Smooth muscle cell (in vitro differentiated cells): ENCODE results near the gene SCGB1C2. TPM values are rescaled to one million over a fixed set of nuclear protein-coding genes. Genes with fewer than 3 reads are reported as not detected.

Source experiments
- DNase-seq: peaks from one replicate; lab custom pipeline; 2025; ENCODE audit not compliant: unreplicated experiment; lab: John Stamatoyannopoulos, UW
- H2AFZ ChIP-seq: fragments of 200-600 bp; sonication (generic); 2 replicates; pipeline ENCODE4 v1.6.0; 2016; ENCODE audit warnings: antibody characterized with exemption, low read depth, mild to moderate bottlenecking
- H3F3A ChIP-seq: fragments of 200-600 bp; sonication (generic); 2 replicates; pipeline ENCODE4 v1.6.0; 2017; ENCODE audit warnings: antibody characterized with exemption, low read depth
- H3K27ac ChIP-seq: fragments of 200-600 bp; sonication (generic); 2 replicates; pipeline ENCODE4 v1.5.1; 2016; ENCODE audit warnings: low read depth, mild to moderate bottlenecking
- H3K27me3 ChIP-seq: fragments of 200-600 bp; sonication (generic); 2 replicates; pipeline ENCODE4 v1.6.1; 2016; ENCODE audit warnings: low read depth, mild to moderate bottlenecking
- H3K36me3 ChIP-seq: fragments of 200-600 bp; sonication (generic); 2 replicates; pipeline ENCODE4 v1.5.1; 2016; ENCODE audit warnings: low read depth
- H3K4me1 ChIP-seq: fragments of 200-600 bp; sonication (generic); 2 replicates; pipeline ENCODE4 v1.5.1; 2016; ENCODE audit warnings: low read depth
- H3K4me2 ChIP-seq: fragments of 200-600 bp; sonication (generic); 2 replicates; pipeline ENCODE4 v1.6.0; 2016; ENCODE audit warnings: mild to moderate bottlenecking
- H3K4me3 ChIP-seq: fragments of 200-600 bp; sonication (generic); 2 replicates; pipeline ENCODE4 v1.5.1; 2016; ENCODE audit warnings: mild to moderate bottlenecking
- H3K79me2 ChIP-seq: fragments of 200-600 bp; sonication (generic); 2 replicates; pipeline ENCODE4 v1.6.0; 2016; ENCODE audit warnings: low read depth, mild to moderate bottlenecking
- H3K9ac ChIP-seq: fragments of 200-600 bp; sonication (generic); 2 replicates; pipeline ENCODE4 v1.6.0; 2016; ENCODE audit warnings: low read depth
- H3K9me3 ChIP-seq: fragments of 200-600 bp; sonication (generic); replicated peaks from 2 replicates; pipeline ENCODE4 v1.5.1; 2016; ENCODE audit warnings: low read depth
- H4K20me1 ChIP-seq: fragments of 200-600 bp; sonication (generic); 2 replicates; pipeline ENCODE4 v1.6.0; 2016; ENCODE audit warnings: low read depth
- WGBS: methylation state at CpG from one replicate; pipeline ENCODE4 v1.1.7; 2016; ENCODE audit warnings: low lambda C conversion rate; 5-methylcytosine and 5-hydroxymethylcytosine counted together
- polyA plus RNA-seq: library from polyadenylated mRNA; unstranded; fragments of >200 nt; fragmentation: Nextera tagmentation; extraction: Ambion mirVana; gene quantifications from 2 replicates; pipeline ENCODE4 v1.2.1, GENCODE V29; 2016
- total RNA-seq: library from RNA; depleted of rRNA; stranded (reverse); fragments of >200 nt; gene quantifications from 2 replicates; pipeline ENCODE4 v1.2.3, GENCODE V29; 2014
- TF ChIP-seq, protein P1 (sequence below): fragments of 200-600 bp; sonication (generic); IDR thresholded peaks from 2 replicates; pipeline ENCODE4 v1.5.1; 2017; ENCODE audit warnings: borderline replicate concordance, mild to moderate bottlenecking, antibody characterized with exemption; ENCODE audit not compliant: insufficient read depth, poor library complexity, severe bottlenecking

The SCGB1C2 gene
- total and polyA plus RNA-seq, 2 experiments from 2014 or later = not detected

DNA sequence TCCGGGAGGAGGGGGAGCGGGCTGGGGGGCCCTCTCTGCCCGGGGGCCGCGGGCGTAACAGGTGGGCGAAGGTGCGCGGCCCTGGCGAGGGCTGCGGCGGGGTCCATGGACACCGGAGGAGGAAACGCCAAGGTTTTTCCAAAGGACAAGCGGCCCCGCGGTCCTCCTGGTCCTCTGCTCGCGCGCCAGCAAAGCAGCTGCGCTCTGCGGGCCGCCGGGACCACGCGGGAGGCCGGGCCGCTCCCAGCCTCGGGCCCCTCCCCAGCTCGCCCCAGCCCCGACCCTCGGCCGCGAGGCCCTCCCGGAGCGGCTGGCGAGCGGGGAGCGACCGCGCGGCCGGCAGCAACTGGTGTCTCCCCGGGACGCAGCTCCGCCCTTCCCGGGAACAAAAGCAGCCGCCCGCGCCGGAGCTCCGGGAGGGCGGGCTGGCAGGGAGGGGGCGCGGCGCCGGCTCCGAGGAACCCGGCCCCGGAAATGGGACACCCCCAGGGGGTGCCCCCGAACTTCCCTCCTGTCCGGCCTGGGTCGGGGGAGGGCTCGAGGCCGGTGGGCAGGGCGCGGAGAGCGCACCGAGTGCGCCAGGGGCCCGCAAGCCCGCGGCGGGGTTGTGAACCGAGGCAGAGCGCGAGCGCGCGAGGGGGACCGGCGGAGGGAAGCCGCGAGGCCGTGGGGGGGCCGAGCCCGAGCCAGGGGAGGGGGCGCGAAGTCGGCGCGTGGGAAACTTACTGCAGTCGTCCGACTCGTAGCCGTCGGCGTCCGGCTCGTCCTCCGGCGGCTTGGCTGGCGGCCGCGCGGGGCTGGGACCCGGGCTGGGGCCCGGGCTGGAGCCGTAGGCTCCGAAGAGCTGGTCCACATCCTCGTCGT, 43.2 kb downstream of the SCGB1C2 start:
- Histone ChIP-seq H3K4me2 (peak overlapping the region; percentile 86), H4K20me1 (no peaks in the 10 kb centered on the region), H3F3A (no peaks in the 10 kb centered on the region), H3K9ac (no peak overlapping the region), H3K4me1 (peaks cover 3% of the 10 kb centered on the region), H2AFZ (peak overlapping the region; percentile 43), H3K36me3 (no peaks in the 10 kb centered on the region), H3K4me3 (peak overlapping the region; percentile 49), H3K27ac (no peak overlapping the region), H3K79me2 (no peaks in the 10 kb centered on the region), H3K27me3 (peaks cover 69% of the 10 kb centered on the region), H3K9me3 (no peaks in the 10 kb centered on the region)
- no peak for DNase-seq
- WGBS = 0% methylated on average over 21 of the region's 112 CpGs
- TF ChIP-seq, protein P1, sequence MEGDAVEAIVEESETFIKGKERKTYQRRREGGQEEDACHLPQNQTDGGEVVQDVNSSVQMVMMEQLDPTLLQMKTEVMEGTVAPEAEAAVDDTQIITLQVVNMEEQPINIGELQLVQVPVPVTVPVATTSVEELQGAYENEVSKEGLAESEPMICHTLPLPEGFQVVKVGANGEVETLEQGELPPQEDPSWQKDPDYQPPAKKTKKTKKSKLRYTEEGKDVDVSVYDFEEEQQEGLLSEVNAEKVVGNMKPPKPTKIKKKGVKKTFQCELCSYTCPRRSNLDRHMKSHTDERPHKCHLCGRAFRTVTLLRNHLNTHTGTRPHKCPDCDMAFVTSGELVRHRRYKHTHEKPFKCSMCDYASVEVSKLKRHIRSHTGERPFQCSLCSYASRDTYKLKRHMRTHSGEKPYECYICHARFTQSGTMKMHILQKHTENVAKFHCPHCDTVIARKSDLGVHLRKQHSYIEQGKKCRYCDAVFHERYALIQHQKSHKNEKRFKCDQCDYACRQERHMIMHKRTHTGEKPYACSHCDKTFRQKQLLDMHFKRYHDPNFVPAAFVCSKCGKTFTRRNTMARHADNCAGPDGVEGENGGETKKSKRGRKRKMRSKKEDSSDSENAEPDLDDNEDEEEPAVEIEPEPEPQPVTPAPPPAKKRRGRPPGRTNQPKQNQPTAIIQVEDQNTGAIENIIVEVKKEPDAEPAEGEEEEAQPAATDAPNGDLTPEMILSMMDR = no peak

DNA sequence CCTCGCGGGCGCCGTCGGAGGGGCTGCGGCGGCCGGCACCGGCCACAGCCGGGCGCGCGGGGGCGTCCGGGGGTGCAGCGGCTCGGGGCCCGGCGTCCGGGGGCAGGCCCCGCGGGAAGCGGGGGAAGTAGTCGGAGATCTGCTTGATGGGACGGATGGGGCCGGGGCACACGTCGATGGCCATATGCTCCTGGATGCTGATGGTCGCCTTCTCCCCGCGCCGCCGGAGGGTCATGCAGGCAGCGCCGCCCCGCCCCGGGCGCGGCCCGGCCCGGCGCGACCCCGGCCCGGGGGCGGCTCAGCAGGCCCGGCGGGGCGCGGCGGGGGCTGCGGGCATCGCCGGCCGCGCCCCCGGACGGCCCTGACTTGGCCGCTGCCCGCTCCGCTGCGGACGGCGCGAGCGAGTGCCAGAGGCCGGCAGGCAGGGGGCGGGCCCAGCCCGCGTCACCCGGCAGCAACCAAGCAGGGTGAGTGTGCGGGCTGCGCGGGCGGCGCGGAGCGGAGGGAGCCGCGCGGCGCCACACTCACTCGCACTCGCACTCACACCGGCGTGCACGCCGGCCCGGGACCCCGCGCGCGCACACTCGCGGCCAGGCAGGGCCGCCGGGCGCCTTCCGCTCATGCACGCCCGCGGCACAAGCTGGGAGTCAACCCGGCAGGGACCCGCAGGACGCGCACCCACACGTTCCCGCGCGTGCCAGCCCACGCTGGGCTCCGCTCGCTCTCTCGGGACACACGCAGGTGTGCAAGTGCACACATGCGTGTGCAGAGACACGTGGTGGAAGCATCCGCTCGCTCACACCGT, 44.1 kb downstream of the SCGB1C2 start, which contains the start of gene DOC2B:
Gene DOC2B (minus strand): TSS at position 406 of the 805 bp plus-strand sequence. CDS start 171 bp downstream, at position 235.
- Histone ChIP-seq H3F3A (no peaks in the 10 kb centered on the region), H4K20me1 (no peaks in the 10 kb centered on the region), H3K4me3 (peak within 1 kb of the TSS; percentile 49), H3K4me1 (peaks cover 3% of the 10 kb centered on the region), H2AFZ (peak within 1 kb of the TSS; percentile 43), H3K4me2 (peak within 1 kb of the TSS; percentile 86), H3K9me3 (no peaks in the 10 kb centered on the region), H3K27me3 (peaks cover 69% of the 10 kb centered on the region), H3K79me2 (no peaks in the 10 kb centered on the region), H3K27ac (no peak within 1 kb of the TSS), H3K9ac (no peak within 1 kb of the TSS), H3K36me3 (no peaks in the 10 kb centered on the region)
- TF ChIP-seq, protein P1 = no peak
- no peak for DNase-seq
- WGBS = 18% methylated on average over 37 of the region's 120 CpGs

DNA sequence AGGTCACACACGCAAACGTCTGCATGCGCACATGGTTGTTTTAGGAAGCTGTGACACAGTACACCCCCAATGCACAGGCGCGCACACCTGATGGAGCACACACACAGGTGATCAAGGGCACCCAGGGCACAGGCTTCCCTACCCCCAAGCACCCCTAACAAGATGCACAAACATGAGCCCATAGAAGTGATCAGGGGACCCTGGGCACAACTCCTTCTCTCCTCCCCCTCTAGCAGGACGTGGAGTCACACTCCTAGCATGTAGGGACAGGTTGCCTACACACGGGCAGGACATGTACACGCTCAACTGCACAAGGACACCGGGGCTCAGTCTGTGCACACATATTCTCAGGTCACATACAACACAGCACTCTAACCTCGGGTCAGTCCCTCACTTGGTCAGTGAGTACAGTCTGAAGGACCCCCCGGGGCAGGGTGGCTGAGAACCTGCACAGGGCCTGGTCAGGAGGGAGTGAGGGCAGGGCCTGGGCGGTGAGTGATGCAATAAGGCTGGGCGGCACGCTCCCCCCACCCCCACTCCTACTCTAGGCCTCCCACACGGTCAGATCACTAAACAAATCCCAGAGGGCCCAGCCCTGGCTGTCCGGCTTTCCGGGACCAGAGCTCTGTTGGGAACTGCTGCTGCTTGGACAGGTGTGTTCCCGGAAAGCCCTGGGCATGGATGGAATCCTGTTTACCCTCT, 44.8 kb downstream of the SCGB1C2 start:
- no peak overlapping the region for H2AFZ ChIP-seq
- peak overlapping the region; percentile 28 for H3K4me3 ChIP-seq
- no peak overlapping the region for H3K27ac ChIP-seq
- H3K4me1 ChIP-seq = peaks cover 3% of the 10 kb centered on the region
- no peaks in the 10 kb centered on the region for H4K20me1 ChIP-seq
- peaks cover 65% of the 10 kb centered on the region for H3K27me3 ChIP-seq
- DNase-seq = no peak
- no peaks in the 10 kb centered on the region for H3K79me2 ChIP-seq
- no peaks in the 10 kb centered on the region for H3K9me3 ChIP-seq
- TF ChIP-seq, protein P1 = no peak
- no peak overlapping the region for H3K9ac ChIP-seq
- no peaks in the 10 kb centered on the region for H3F3A ChIP-seq
- no peaks in the 10 kb centered on the region for H3K36me3 ChIP-seq
- peak overlapping the region; percentile 73 for H3K4me2 ChIP-seq
- WGBS = 68% methylated on average over 18 of the region's 18 CpGs
